Left forelimb (tissue), 1 donor: ENCODE measurements around the gene MED7.
A peak's percentile ranks its signal among the peaks of the same experiment; 100 is the strongest.

ENCODE experiments used
- DNase-seq: peaks from one replicate; pipeline ENCODE4 v3.0.0-alpha.2; 2018; ENCODE audit warnings: low spot score

Gene MED7

DNA sequence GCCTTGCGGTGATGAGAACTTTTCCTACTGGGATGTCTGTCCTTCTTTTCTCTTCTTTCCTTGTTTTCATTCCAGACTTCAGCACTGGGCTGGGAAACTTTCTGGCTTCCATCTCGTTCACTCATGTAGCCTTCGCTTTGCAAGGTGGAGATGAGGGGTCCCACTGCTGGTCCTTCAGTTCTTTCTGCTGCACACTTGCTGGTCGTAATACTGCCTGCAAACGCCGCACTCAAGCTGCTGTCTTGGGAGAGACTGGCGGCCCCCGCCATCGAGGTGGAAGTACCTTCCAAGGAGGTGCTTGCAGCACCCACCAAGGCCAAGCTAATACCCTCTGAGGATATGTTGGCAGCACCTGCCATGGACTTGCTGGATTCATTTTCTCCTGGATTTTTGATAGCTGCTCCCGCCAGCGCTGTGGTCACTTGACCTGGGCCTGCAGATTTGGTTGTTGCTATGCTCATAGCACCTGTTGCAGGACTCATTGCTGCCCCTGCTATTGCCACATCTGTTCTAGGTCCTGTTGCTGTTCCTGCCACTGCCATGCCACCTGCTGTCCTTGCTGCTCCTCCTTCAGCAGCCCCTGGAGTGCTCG lies 20.4 kb upstream of the MED7 start:
- no peak for DNase-seq

GRCh38 chr5:157161996-157162395 lies 19.3 kb upstream of the MED7 start:
- DNase-seq: no peak

DNA sequence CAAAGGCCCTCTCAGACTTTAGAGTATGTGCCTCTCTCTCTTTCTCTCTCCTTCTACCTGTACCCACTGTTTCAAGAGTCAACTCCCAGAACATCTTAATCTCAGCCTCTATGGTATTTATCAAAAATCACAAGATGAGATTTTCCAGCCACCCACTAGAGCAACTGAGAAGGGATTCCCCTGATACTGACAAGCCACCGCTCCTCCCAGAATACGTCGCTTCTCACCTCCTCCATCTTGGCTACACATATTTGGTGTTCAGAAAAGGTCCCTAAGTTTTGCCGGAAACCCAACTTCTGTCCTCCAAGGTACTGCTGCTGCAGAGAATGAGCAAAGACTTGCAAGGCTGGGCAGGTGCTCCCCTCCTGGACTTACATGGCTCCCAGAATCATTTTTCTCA lies 17.3 kb upstream of the MED7 start:
- DNase-seq: no peak

DNA sequence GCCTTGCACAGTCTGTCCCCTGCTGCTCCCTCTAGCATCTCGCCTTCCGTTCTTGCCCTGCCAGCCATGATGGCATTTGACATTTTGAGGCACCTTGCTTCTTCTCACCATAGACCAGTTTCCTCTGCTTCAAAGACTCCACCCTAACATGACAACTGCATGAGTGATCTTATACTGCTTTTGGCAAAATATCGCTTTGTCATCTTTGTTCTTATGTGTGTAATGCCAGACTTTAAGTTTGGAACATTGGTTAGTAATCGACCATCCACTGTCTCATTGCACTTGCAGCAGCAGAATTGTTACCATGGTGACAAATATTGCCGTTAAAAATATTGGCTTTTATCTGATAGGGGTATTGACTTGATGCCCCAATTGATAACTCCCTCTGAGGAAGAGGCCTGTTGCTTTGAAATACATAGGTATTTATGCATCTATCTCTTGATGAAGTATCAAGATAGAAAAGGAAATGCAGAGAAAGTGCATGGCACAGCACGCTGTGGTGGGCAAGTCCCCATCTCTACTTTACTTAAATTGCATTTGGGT lies 16.6 kb upstream of the MED7 start:
- no peak for DNase-seq

DNA sequence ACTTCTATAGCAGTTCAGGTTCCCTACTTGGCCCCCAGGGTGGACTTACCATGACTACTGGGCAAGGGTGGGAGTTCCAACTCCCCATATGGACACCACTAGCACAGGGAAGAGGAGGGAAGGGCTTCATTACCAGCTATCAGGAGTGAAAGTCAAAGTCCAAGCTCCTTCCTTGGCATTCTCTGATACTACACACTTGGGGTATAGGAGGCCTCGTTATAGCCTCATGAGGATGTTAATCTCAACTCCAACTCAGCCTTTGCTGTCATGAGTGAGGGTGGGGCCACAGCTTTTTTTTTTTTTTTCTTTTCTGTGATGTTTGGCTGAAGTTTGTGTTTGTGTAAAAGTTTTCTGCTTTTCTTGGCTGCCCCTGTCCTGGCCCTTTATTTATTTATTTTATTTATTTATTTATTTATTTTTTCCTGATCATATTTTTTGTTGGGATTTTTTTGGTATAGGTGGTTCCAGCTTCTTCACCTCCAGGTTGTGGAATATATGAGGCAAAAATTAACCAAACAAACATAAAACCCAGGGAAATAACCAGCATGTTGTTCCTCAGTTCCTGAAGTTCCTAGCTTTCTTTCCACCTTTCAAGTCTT lies 14.7 kb upstream of the MED7 start:
- no peak for DNase-seq

DNA sequence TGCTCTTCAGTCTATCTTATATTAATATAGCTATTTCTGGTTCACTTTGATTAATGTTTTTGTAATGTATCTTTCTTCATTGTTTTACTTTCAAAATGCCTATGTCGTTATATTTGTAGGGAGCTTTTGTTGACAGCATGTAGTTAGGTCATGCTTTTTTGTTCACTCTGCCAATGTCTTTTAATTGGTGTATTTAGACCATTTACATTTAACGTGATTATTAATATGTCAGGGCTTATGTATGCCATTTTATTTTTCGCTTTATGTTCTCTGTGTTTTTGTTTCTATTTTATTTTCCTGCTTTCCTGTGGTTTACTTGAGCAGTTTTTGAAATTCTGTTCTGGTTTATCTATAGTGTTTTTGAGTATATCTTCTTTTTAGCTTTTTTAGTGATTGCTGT lies 12.6 kb upstream of the MED7 start:
- DNase-seq: no peak

- no peak for DNase-seq
Measured at GRCh38 chr5:157150995-157151394, 8.3 kb upstream of the MED7 start.

DNA sequence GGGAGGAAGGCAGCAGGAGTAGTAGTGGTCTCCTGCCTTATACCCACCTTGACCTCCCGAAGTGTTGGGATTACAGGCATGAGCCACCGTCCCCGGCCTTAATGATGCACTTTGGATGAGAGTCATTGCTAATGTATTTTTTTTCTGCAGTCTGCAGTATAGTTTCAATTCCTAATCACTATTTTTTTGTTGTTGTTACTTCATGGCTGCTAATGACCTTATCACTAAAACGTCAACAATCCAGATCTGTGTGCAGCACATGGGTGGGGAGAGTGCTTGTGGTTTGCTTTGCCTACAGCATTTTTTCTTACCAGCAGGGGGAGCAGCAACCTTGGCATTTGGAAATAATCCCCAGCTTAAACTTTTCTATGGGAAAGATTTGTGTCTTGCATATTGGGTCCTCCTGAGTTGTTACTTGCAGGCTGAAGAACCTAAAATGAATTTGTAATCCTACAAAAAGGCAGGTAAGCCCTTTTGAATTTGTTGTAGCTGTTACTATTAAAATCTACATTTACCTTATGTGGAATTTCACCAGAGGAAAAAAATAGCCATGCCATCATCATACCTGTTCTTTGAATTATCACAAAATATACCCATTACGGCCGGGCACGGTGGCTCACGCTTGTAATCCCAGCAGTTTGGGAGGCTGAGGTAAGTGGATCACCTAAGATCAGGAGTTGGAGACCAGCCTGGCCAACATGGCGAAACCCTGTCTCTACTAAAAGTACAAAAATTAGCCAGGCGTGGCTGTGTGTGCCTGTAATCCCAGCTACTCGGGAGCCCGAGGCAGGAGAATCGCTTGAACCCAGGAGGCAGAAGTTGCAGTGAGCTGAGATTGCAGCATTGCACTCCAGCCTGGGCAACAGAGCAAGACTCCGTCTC lies 6.3 kb upstream of the MED7 start:
- no peak for DNase-seq

DNA sequence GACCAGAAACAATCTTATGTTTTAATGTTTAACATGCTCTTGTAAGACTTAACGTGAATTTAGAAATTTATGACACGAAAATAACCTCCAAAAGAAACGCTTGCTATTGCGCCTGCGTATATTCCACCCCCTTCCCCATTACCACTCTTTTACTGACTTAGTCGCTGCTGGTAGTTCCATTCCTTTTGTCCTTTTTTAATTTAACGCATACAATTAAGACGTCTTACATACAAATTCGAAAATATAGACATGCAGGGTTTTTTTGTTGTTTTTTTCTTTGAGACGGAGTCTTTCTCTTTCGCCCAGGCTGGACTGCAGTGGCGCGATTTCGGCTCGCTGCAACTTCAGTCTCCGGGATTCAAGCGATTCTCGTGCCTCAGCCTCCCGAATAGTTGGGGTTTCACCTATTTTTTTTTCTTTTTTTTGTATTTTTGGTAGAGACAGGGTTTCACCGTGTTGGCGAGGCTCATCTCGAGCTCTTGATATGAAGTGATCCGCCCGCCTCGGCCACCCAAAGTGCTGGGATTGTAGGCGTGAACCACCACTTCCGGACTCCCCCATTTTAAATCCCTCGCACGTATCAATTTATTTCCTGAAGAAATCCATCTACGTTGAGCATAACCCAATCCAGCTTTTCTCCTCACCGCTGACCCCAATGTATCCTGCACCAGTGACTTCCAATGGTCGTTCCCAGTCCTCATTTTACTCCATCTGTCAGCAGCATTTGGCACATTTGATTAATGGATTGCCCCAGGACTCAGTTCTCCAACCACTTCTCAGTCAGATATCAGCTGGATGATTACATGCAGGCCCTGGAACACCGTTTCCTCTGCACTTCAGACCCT lies 684 bp upstream of the MED7 start:
- DNase-seq: peak; percentile 70

DNA sequence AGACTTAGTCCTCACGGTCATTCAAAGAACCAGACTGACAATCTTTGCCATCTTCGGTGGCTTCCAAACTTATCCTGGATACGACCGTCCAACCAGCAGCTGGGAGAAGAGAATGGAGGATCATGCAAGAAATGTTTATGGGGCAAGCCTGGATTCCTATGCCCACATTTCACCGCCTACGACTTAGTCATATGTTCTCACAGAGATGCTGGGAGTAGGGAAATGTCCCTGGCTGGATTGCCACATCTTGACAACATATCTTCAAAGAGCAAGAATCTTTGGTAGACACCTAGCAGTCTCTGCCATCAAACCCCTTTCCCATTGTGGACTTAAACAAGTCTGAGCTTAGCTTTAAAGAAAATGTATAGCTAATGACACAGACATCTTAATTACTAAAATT lies 5.0 kb downstream of the MED7 start:
- DNase-seq: no peak

GRCh38 chr5:157132281-157132612 lies 10.4 kb downstream of the MED7 start:
- DNase-seq: no peak

DNA sequence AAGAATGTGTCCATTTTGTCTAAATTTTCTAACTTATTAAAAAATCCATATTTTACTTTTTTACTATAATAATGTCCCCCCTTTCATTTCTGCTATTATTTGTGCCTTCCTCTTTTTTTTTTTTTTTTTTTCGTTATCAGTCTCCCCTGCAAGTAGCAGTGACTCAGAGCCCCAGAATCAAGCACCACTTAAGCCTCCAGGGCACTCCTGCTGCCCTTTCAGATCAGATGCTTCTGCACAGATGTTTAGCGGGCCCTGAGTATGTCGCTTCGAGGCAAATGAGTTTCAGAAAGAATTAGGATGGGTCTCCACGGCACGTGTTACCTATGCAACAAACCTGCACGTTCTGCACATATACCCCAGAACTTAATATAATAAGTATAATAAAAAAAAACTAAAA lies 11.7 kb downstream of the MED7 start:
- no peak for DNase-seq

GRCh38 chr5:157121709-157122108 lies 21.0 kb downstream of the MED7 start:
- no peak for DNase-seq

DNA sequence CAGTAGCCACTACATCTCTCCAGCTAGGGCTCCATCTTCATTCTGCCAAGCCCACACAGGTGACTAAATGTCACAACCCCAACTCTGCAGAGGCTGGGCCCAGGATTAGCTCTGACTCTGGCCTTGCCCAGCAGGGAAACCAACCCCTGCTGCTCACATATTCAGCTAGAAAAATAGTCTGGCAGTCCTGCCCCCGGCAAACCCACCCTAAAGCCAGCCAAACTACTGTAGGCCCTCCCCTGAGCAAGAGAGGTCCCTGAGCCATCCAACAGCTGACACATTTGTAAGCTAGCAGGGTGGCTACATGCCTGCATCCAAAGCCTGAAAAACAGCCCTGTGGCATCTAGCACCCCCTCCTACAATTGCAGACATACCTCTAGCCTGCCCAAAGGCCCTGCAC lies 22.6 kb downstream of the MED7 start:
- no peak for DNase-seq

GRCh38 chr5:157116483-157116954 lies 26.1 kb downstream of the MED7 start:
- DNase-seq: no peak

DNA sequence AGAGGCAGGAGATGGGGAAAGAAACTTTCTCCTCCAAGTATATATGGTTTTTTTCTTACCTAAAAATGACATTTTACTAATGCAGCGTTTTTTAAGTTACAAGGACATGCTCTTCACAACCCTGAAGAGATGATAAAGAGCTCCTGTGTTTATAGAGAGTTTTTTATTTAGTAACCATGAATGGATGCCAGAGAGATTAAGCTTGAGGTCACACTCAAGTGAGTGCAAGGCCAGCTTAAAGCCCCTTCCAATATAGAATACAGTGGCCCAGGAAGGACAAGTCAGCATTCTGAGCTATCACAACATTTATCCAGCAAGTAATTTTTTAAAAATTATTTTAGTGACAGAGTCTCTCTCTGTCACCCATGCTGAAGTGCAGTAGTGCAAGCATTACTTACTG lies 27.2 kb downstream of the MED7 start:
- DNase-seq: no peak

DNA sequence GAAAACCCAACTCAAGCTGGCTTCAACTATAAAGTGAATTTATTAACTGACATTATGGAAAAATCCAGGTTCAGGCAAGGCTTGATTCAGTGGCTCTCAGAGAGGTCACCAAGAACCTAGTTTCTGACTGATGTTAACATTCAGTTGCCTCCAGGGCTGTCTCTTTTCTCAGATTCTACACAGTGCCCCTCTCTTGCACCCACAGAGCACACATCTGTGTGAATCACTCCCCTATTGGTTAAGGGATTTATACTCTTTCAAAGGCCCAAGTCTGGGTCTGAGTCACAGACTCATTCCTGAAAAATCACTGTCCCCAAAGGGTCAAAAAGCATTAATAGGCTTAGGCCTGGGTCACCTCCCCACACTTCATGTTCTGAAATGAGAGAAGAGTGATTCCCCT lies 27.7 kb downstream of the MED7 start:
- no peak for DNase-seq

GRCh38 chr5:157113002-157113401 lies 29.7 kb downstream of the MED7 start:
- no peak for DNase-seq

DNA sequence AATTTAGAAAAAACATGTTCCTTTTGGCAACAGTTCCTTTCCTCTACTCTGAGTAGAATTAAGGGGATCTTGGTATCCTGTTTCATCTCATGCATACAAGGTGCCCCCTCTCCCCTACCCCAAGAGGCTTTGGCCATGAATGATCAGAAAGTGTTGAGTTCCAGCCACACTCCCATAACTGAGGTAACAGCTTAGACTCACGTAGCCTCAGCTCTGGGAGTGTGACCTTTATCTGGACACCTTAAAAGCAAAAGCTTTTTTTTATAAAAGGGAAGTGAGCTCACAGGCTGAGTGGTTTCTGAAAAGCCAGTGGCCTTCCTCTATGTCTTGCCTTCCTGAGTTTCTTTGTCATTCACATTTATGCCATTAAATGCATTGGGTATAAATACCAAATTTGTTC lies 32.9 kb downstream of the MED7 start:
- DNase-seq: no peak

DNA sequence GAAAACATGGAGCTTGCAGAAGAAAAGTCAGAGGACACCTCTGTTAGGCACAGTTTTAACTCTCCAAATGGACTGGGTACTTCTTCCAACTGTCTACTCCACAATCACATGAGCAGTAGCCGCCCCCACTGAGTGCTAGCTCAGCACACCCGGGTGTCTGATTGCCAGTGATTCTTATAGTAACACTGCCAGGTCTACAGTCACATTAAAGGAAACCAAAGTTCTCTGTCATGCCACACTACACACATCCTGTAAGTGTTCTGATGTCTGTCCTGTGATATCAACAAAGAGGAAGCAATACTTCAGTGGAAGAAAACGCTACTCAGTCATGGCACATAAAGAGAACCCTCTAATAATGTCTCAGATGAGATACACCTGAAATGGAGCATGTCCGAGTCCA lies 33.7 kb downstream of the MED7 start, which contains the start of gene HAVCR2:
Gene HAVCR2, minus strand, starts transcription at position 69 of the 400 bp plus-strand sequence. Its CDS starts 61 bp downstream, at position 8.
- no peak for DNase-seq

- no peak for DNase-seq
Measured at GRCh38 chr5:157107508-157107907, 35.2 kb downstream of the MED7 start.
